IMR-90 (cell line): Measurements from ENCODE around the gene ACAT2. TPM values are rescaled to one million over a fixed set of nuclear protein-coding genes. Genes with fewer than 3 reads are reported as not detected.

Experiments
- ATAC-seq: fragments of 200-7000 bp; cut with Tn5 transposase; 2 replicates; pipeline ENCODE4 v1.9.1; 2020; ENCODE audit warnings: low read depth, mild to moderate bottlenecking, moderate library complexity
- BruUV-seq: library from RNA; stranded (reverse); fragments of 400-500 nt; replicated peaks from 2 replicates; lab custom pipeline; 2021; lab: Mats Ljungman, UMichigan
- CTCF ChIA-PET: fragments of 300-600 bp; formaldehyde crosslinking; extraction: SDS; loops from one replicate; lab custom pipeline; 2021; ENCODE audit warnings: antibody characterized with exemption; lab: Yijun Ruan, JAX
- POLR2A ChIA-PET: fragments of 300-600 bp; sonication (Branson Sonifier 250); formaldehyde crosslinking; loops from one replicate; lab custom pipeline; 2022; ENCODE audit warnings: antibody characterized with exemption; ENCODE audit not compliant: unreplicated experiment; lab: Charles Lee
- DNase-seq: peaks from one replicate; pipeline ENCODE4 v3.0.0; 2013
- H2AFZ ChIP-seq: replicated peaks from 2 replicates; pipeline ENCODE3; 2013; ENCODE audit warnings: low read length, mild to moderate bottlenecking; ENCODE audit not compliant: poor library complexity
- H2AK5ac ChIP-seq: 2 replicates; pipeline ENCODE4 v1.6.1; 2013; ENCODE audit warnings: low read depth, low read length, inconsistent platforms
- H2AK9ac ChIP-seq: replicated peaks from 2 replicates; pipeline ENCODE3; 2013; ENCODE audit warnings: mild to moderate bottlenecking, low read depth, low read length, moderate library complexity; ENCODE audit not compliant: poor library complexity
- H2BK120ac ChIP-seq: 2 replicates; pipeline ENCODE4 v1.6.1; 2013; ENCODE audit warnings: low read depth, low read length, inconsistent platforms
- H2BK15ac ChIP-seq: 3 replicates; pipeline ENCODE4 v1.6.1; 2013; ENCODE audit warnings: low read depth, low read length, inconsistent platforms
- H2BK20ac ChIP-seq: 2 replicates; pipeline ENCODE4 v1.6.1; 2013; ENCODE audit warnings: low read depth, mild to moderate bottlenecking, inconsistent platforms, low read length, moderate library complexity
- H2BK5ac ChIP-seq: 2 replicates; pipeline ENCODE4 v1.6.1; 2013; ENCODE audit warnings: mild to moderate bottlenecking, low read depth, low read length, inconsistent platforms; ENCODE audit not compliant: poor library complexity, severe bottlenecking
- H3K14ac ChIP-seq: replicated peaks from 2 replicates; pipeline ENCODE4 v1.6.1; 2013; ENCODE audit warnings: low read depth, low read length, inconsistent platforms
- H3K18ac ChIP-seq: 2 replicates; pipeline ENCODE4 v1.6.1; 2013; ENCODE audit warnings: low read depth, low read length, control low read depth
- H3K23ac ChIP-seq: 2 replicates; pipeline ENCODE4 v1.6.1; 2013; ENCODE audit warnings: low read depth, low read length, inconsistent platforms
- H3K27ac ChIP-seq: 2 replicates; pipeline ENCODE4 v1.5.1; 2013; ENCODE audit warnings: mild to moderate bottlenecking, control low read depth, low read length; ENCODE audit not compliant: insufficient read depth
- H3K27me3 ChIP-seq: 2 replicates; pipeline ENCODE4 v1.6.1; 2013; ENCODE audit warnings: low read length; ENCODE audit not compliant: control insufficient read depth, insufficient read depth
- H3K36me3 ChIP-seq: 2 replicates; pipeline ENCODE4 v1.6.1; 2013; ENCODE audit warnings: low read length, mixed read lengths; ENCODE audit not compliant: control insufficient read depth, insufficient read depth
- H3K4ac ChIP-seq: 2 replicates; pipeline ENCODE4 v1.6.1; 2013; ENCODE audit warnings: low read depth, low read length, inconsistent platforms
- H3K4me1 ChIP-seq: 2 replicates; pipeline ENCODE4 v1.6.1; 2013; ENCODE audit warnings: low read length, mixed read lengths; ENCODE audit not compliant: control insufficient read depth, insufficient read depth
- H3K4me2 ChIP-seq: 2 replicates; pipeline ENCODE4 v1.6.1; 2013; ENCODE audit warnings: low read depth, mild to moderate bottlenecking, control low read depth, low read length, moderate library complexity
- H3K4me3 ChIP-seq: 2 replicates; pipeline ENCODE4 v1.5.1; 2013; ENCODE audit warnings: low read depth, mild to moderate bottlenecking, control low read depth, low read length, moderate library complexity; ENCODE audit not compliant: insufficient read depth
- H3K56ac ChIP-seq: 2 replicates; pipeline ENCODE4 v1.6.1; 2013; ENCODE audit warnings: low read length, inconsistent platforms; ENCODE audit not compliant: insufficient read depth; ENCODE audit errors: extremely low read depth
- H3K79me1 ChIP-seq, 2 experiments: 2 replicates each; pipeline ENCODE4 v1.6.1; 2013; ENCODE audit warnings: low read length in 2 of 2, inconsistent platforms in 1 of 2, low read depth in 1 of 2
- H3K9ac ChIP-seq: 2 replicates; pipeline ENCODE4 v1.6.1; 2013; ENCODE audit warnings: low read depth, low read length, control low read depth
- H3K9me1 ChIP-seq: 2 replicates; pipeline ENCODE4 v1.6.1; 2013; ENCODE audit warnings: low read length, inconsistent platforms; ENCODE audit not compliant: insufficient read depth
- H3K9me3 ChIP-seq: 2 replicates; pipeline ENCODE4 v1.6.1; 2013; ENCODE audit warnings: low read length; ENCODE audit not compliant: control insufficient read depth, insufficient read depth
- H4K20me1 ChIP-seq: 2 replicates; pipeline ENCODE4 v1.6.1; 2013; ENCODE audit warnings: low read length, inconsistent platforms; ENCODE audit not compliant: insufficient read depth
- H4K5ac ChIP-seq: 2 replicates; pipeline ENCODE4 v1.6.1; 2013; ENCODE audit warnings: mild to moderate bottlenecking, low read depth, low read length, control low read depth
- H4K8ac ChIP-seq, 2 experiments: 2 replicates each; pipeline ENCODE4 v1.6.1; 2013; ENCODE audit warnings: low read depth in 2 of 2, low read length in 2 of 2, control low read depth in 1 of 2, inconsistent platforms in 1 of 2
- H4K91ac ChIP-seq: 2 replicates; pipeline ENCODE4 v1.6.1; 2013; ENCODE audit warnings: low read depth, low read length, inconsistent platforms; ENCODE audit not compliant: insufficient read depth
- BHLHE40 ChIP-seq: fragments of 150-350 bp; IDR thresholded peaks from 2 replicates; pipeline ENCODE4 v1.6.1; 2016; ENCODE audit warnings: mild to moderate bottlenecking, low read depth, low read length
- CEBPB ChIP-seq: IDR thresholded peaks from 2 replicates; pipeline ENCODE4 v1.6.1; 2012; ENCODE audit warnings: low read depth, low read length, improper control_type of control experiment
- POLR2A ChIP-seq: IDR thresholded peaks from 2 replicates; pipeline ENCODE4 v1.6.1; 2012; ENCODE audit warnings: mild to moderate bottlenecking, low read depth, low read length
- RAD21 ChIP-seq: IDR thresholded peaks from 2 replicates; pipeline ENCODE4 v1.6.1; 2012; ENCODE audit warnings: low read length, improper control_type of control experiment
- RCOR1 ChIP-seq: IDR thresholded peaks from 2 replicates; pipeline ENCODE4 v1.6.1; 2012; ENCODE audit warnings: mild to moderate bottlenecking, low read length, improper control_type of control experiment; ENCODE audit not compliant: insufficient replicate concordance
- RFX5 ChIP-seq: IDR thresholded peaks from 2 replicates; pipeline ENCODE4 v1.8.0; 2012; ENCODE audit warnings: low read depth, mild to moderate bottlenecking, low read length, moderate library complexity
- SMC3 ChIP-seq: fragments of 150-350 bp; IDR thresholded peaks from 2 replicates; pipeline ENCODE4 v1.6.1; 2016; ENCODE audit warnings: low read depth, mild to moderate bottlenecking, antibody characterized with exemption, low read length, moderate library complexity
- WGBS, 2 experiments: methylation state at CpG; one replicate each; pipeline versions ENCODE4 v1.1.5 to v1.1.7; 2013; ENCODE audit warnings: missing lambda C conversion rate in 2 of 2; ENCODE audit not compliant: insufficient read length in 1 of 2; ENCODE audit errors: extremely low coverage in 2 of 2; 5-methylcytosine and 5-hydroxymethylcytosine counted together
- dilution Hi-C: fragments of 300-500 bp; cut with HindIII; formaldehyde crosslinking; loops from one replicate; pipeline ENCODE4 v1.14.3; 2018; ENCODE audit warnings: low sequenced_read_pairs; ENCODE audit not compliant: unreplicated experiment
- in situ Hi-C: fragments of 300-500 bp; cut with MboI; formaldehyde crosslinking; loops from 3 replicates; pipeline ENCODE4 v1.14.3; 2019; ENCODE audit warnings: low sequenced_read_pairs, inconsistent platforms, mixed read lengths
- intact Hi-C: fragments of 100-400 bp; cut with micrococcal nuclease; formaldehyde crosslinking; loops from 2 replicates; pipeline ENCODE4 v1.10.0; 2022
- polyA plus RNA-seq, 3 experiments: library from polyadenylated mRNA; depleted of rRNA; stranded (reverse); fragments of >200 nt; gene quantifications; 2 replicates each; pipeline ENCODE4 v1.2.3, GENCODE V29; 2012; ENCODE audit warnings: low replicate concordance in 1 of 3
- total RNA-seq: library from RNA; depleted of rRNA; stranded (reverse); fragments of >200 nt; gene quantifications from 2 replicates; pipeline ENCODE4 v1.2.3, GENCODE V29; 2012
- TF ChIP-seq, protein P1 (sequence below): fragments of 150-350 bp; IDR thresholded peaks from 2 replicates; pipeline ENCODE4 v1.6.1; 2016; ENCODE audit warnings: low read depth, mild to moderate bottlenecking, low read length, moderate library complexity, borderline replicate concordance

ACAT2 gene
- total and polyA plus RNA-seq, 2 of the 4 experiments (the other 2 are of a cell fraction): 30.5 to 45.2 TPM

DNA sequence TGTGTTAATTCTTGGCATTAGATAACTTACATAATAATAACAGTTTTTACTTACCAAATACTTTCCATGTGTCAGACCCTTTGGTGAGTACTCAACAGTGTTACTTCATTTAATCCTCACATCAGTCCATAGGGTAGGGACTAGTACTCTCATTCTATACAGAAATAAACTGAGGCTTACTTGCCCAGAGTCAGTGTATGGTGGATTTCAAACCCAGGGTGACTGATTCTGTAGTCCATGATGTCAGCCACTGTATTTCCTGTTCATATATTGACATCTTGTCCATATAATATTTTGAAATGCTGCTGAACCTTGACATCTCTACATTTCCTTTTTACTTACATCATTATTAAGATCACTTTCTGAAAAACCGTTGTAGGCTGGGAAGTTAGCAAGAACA is 35.7 kb downstream of the ACAT2 start:
- no peak for TF ChIP-seq RAD21
- TF ChIP-seq BHLHE40: no peak
- TF ChIP-seq, protein P1, sequence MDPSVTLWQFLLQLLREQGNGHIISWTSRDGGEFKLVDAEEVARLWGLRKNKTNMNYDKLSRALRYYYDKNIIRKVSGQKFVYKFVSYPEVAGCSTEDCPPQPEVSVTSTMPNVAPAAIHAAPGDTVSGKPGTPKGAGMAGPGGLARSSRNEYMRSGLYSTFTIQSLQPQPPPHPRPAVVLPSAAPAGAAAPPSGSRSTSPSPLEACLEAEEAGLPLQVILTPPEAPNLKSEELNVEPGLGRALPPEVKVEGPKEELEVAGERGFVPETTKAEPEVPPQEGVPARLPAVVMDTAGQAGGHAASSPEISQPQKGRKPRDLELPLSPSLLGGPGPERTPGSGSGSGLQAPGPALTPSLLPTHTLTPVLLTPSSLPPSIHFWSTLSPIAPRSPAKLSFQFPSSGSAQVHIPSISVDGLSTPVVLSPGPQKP: no peak
- no peak for TF ChIP-seq CEBPB
- no peak for TF ChIP-seq RCOR1
- TF ChIP-seq SMC3: no peak
- TF ChIP-seq POLR2A: no peak
- no peak for TF ChIP-seq RFX5
- no peak overlapping the region for H2AK5ac ChIP-seq
- WGBS, 2 experiments: no CpG with 5 or more reads among the region's 1 CpG
- H2BK15ac ChIP-seq: no peak overlapping the region
- H2BK5ac ChIP-seq: no peak overlapping the region
- H3K14ac ChIP-seq: no peak overlapping the region
- dilution Hi-C loops (no loop called here), in situ Hi-C loops (no loop called here), intact Hi-C loops (no loop called here)
- H3K9ac ChIP-seq: no peak overlapping the region
- ATAC-seq (no peak), DNase-seq (no peak)
- BruUV-seq: TSS peak; percentile 78
- no peak overlapping the region for H3K4me2 ChIP-seq
- H4K8ac ChIP-seq: no peak overlapping the region
- no peak overlapping the region for H3K4ac ChIP-seq
- no peak overlapping the region for H2BK20ac ChIP-seq
- no peak overlapping the region for H2BK120ac ChIP-seq
- no peak overlapping the region for H3K23ac ChIP-seq
- no peaks in the 10 kb centered on the region for H3K9me3 ChIP-seq
- no peak overlapping the region for H3K56ac ChIP-seq
- no peak overlapping the region for H2AK9ac ChIP-seq
- no peak overlapping the region for H3K4me3 ChIP-seq
- peaks cover 6 to 7% of the 10 kb centered on the region in 2 experiments; a peak in 3 of 4 replicates for H3K79me1 ChIP-seq
- H2AFZ ChIP-seq: no peak overlapping the region
- no peak overlapping the region for H3K18ac ChIP-seq
- H4K5ac ChIP-seq: no peak overlapping the region
- peaks cover 10% of the 10 kb centered on the region; the same call in 1 of the 2 replicates for H4K20me1 ChIP-seq
- H3K27ac ChIP-seq: no peak overlapping the region
- no peaks in the 10 kb centered on the region; the same call in 1 of the 2 replicates for H3K4me1 ChIP-seq
- POLR2A ChIA-PET: no interaction called here
- H3K9me1 ChIP-seq: no peaks in the 10 kb centered on the region; the same call in 1 of the 2 replicates
- H4K91ac ChIP-seq: no peak overlapping the region
- CTCF ChIA-PET: no interaction called here
- H3K36me3 ChIP-seq: peaks cover 26% of the 10 kb centered on the region
- no peaks in the 10 kb centered on the region for H3K27me3 ChIP-seq
